ENCODE results near the gene EFNA1.

Gene EFNA1

DNA sequence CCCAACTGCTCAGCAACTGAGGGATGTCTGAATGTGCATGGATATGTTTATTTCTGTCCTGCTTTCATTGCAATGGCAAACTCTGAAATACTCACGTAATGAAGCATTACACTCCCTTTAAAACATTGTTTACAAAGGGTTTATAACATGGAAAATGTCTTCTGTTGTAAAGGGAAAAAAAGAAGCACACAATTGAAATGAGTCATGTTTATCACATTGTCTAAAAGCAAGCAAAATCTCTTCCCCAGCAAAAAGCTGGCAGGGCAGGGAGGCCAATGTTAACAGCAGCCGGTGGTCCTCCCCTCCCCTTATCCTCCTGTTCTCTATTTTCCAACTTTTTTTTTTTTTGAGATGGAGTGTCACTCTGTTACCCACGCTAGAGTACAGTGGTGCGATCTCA lies 3.9 kb upstream of the EFNA1 start:
- in situ Hi-C loops (cut with MboI; ENCODE audit: low sequenced_read_pairs): no loop called here

DNA sequence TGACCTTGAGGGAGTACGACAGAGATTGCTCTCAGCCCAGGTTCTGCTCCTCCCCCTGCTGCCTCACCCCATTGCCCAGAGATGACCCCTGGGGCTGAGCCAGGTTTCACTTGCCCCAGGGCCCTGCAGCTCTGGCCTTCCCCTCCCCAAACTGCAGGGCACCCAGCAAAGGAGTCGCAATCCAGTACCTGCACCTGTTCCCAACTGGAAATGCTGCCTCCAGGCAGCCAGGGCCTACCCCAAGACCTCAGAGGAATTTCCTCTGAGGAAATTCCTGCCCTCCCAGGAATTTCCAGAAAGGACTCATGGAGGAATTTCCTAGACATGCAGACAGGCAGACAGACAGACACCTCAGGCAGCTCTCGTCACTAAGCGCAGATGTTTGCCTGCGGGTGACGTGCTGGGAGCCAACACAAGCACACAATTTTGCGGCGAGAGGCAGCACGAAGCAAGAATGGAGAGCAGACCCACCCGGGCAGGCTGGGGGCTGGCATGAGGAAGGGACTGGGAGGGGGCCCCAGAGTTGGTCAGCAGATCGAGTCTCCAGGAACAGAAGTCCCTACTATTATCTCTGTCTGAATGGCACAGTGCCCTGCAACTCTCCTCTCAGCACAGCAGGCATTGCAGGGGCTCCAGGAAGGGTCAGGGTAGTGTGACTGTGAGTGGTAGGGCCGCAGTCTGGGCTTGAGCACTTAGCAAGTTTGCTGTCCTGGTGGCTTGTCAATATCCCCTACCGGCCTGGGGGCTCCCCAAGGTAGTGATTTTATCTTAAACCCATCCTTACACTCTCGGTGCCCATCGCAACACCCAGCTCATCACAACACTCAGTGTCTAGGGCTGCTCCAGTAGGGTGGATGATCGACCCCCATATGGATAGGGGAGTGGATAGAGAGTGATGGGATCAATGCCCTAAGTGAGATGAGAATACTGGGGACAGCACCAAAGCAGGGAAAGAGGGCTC lies 2.9 kb upstream of the EFNA1 start:
- in situ Hi-C loops (cut with MboI; ENCODE audit: low sequenced_read_pairs): no loop called here

DNA sequence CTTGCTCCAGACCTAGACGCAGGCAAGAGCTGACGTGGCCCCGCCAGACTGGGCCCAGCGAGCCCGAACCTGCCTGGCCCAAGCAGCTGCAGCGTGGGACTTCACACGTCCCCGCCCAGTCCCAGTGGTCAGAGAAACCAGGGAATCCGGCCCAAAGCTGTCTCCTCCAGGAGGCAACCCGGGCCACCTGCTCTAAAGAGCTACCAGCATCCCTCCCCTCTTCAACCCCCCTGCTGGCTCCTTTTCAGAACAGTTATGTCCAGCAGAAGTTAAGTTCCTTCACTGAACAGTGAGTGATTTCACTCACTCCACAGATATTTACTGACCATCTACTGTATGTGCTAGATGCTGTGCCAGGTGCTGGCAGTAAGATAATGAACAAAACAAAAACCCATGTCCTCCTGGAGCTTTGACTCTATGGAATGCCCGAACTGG lies 2.1 kb upstream of the EFNA1 start:
- in situ Hi-C loops (cut with MboI; ENCODE audit: low sequenced_read_pairs): no loop called here

GRCh38 chr1:155125946-155126555 lies 1.6 kb upstream of the EFNA1 start:
- in situ Hi-C loops (cut with MboI; ENCODE audit: low sequenced_read_pairs): no loop called here

DNA sequence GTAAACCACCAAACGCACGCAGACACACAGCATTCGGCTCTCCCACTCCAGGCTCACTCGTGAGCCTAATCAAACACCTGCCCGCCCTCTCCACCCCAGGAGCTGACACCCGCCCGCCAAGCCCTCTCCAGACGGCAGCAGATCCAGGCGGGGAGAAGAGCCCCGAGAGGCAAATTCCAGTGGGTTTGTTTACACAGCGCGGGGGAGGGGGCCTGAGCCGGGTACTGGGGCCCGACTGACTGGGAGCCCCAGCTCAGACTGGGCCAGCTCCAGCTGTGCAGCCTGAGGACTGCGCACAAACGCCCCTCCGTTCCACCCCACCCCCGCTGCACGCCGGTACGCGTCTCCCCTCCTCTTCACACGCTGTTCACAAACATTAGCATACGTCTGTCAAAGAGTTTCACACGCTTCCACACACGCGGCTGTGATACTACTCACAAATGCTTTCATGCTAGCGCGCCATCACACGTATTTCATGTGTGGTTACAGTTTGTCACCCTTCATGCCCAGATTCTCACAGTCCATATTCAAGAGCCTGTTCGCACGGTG lies 1.0 kb upstream of the EFNA1 start:
- in situ Hi-C loops (cut with MboI; ENCODE audit: low sequenced_read_pairs): no loop called here

DNA sequence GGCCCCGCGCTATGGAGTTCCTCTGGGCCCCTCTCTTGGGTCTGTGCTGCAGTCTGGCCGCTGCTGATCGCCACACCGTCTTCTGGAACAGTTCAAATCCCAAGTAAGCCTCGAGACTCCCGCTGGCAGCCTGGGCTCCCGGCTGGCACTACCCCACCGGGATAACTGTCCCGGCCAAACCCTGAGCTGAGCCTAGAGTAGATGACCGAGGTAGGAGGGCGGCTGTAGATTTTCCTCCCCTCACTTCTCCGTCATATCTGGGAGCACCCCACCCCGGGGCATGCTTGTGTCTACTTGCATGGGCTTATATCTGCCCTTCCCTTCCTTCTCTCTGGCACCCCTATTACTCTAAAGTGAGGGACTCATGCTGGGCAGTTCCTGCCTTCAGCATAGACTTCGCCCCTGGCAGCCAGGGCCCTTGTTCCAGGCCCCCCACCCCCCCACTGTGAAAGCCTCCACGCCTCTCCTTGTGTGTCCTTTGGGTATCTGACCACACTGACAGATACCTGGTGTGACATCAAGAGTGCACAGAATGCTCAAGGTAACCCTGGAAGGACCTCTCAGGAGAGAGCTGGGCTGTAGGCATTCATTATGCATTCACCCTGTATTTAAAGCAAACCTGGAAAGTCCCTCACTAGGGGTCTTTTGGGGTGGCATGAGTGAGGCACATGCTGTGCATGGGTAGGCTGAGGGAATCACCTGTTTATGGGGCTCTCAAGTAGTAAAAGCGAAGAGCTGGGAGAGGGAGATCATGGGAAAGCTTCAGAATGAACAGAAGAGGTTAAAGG lies 485 bp downstream of the EFNA1 start:
- in situ Hi-C loops (cut with MboI; ENCODE audit: low sequenced_read_pairs): no loop called here

DNA sequence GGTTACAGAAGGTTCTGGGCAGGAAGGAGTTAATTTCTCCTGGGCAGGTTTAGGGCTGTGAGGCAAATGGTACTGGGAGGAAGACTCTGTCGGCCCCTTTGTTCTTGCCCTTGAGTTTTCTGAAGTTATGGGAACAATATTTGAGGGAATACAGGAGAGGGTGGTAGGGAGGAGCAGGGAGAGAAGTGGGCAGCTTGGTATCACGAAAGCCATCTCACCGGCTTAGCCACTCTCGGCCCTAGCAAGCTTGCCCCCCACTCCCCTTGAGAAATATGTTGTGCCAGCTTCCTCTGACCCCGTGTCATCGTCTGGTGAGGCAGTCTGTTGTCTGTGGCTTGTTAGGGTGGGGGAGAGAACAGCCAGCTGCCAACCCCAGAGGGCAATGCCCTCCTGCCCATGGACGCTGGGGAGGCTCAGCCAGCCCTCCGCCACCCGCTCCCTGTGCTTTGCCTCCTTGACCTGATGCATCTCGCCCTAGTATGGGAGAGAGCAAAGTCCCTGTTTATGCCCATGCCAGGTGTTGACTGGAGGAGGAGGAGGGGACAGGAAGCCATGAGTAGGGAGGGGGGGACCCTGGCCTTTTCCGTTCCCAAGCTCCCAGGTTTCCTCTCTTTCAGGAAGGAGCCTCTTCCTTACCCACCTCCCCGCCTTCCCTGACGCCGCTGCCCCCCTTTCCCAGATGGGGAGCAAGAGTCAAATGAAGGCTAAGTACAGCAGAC lies 1.2 kb downstream of the EFNA1 start:
- in situ Hi-C loops (cut with MboI; ENCODE audit: low sequenced_read_pairs): no loop called here

- in situ Hi-C loops (cut with MboI; ENCODE audit: low sequenced_read_pairs): no loop called here
Observed at GRCh38 chr1:155130272-155131006, 2.8 kb downstream of the EFNA1 start.

- in situ Hi-C loops (cut with MboI; ENCODE audit: low sequenced_read_pairs): no loop called here
Observed at GRCh38 chr1:155131285-155131684, 3.6 kb downstream of the EFNA1 start.

GRCh38 chr1:155131856-155132255 lies 4.2 kb downstream of the EFNA1 start:
- in situ Hi-C loops (cut with MboI; ENCODE audit: low sequenced_read_pairs): no loop called here

GRCh38 chr1:155133799-155134281 lies 6.2 kb downstream of the EFNA1 start:
- in situ Hi-C loops (cut with MboI; ENCODE audit: low sequenced_read_pairs): no loop called here

DNA sequence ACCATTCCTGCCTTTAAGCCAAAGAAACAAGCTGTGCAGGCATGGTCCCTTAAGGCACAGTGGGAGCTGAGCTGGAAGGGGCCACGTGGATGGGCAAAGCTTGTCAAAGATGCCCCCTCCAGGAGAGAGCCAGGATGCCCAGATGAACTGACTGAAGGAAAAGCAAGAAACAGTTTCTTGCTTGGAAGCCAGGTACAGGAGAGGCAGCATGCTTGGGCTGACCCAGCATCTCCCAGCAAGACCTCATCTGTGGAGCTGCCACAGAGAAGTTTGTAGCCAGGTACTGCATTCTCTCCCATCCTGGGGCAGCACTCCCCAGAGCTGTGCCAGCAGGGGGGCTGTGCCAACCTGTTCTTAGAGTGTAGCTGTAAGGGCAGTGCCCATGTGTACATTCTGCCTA lies 6.6 kb downstream of the EFNA1 start:
- in situ Hi-C loops (cut with MboI; ENCODE audit: low sequenced_read_pairs): no loop called here

GRCh38 chr1:155134880-155135414 lies 7.3 kb downstream of the EFNA1 start:
- in situ Hi-C loops (cut with MboI; ENCODE audit: low sequenced_read_pairs): no loop called here

DNA sequence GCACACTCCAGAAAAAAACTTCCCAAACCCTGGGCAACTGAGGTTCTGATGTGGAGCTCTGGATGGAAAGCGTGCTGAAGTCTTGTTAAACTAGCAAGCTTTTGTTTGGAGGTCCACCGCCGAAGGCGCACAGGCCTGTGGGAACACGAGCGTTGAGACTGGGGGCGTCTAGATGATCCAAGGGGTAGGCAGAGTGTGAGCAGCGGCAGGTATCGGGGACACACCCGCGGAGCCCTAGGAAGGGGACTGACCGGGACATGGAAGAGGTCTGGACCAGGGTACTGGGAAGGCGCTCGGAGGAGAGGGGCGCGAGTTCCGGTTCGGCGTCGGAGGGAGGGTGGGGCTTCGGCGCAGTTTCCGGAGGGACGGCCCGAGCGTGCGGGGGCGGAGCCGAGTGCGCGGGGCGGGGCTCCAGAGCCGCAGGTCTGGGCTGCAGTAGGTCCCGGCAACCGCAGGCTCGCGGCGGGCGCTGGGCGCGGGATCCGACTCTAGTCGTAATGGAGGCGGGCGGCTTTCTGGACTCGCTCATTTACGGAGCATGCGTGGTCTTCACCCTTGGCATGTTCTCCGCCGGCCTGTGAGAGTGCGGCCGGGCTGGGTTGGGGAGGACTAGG lies 7.8 kb downstream of the EFNA1 start, which contains the start of gene SLC50A1:
Gene SLC50A1 (plus strand): TSS at position 438 of the 614 bp plus-strand sequence. CDS start 60 bp downstream, at position 498.
- in situ Hi-C loops (cut with MboI; ENCODE audit: low sequenced_read_pairs): no loop called here

GRCh38 chr1:155136748-155137147 lies 9.1 kb downstream of the EFNA1 start:
- in situ Hi-C loops (cut with MboI; ENCODE audit: low sequenced_read_pairs): no loop called here

DNA sequence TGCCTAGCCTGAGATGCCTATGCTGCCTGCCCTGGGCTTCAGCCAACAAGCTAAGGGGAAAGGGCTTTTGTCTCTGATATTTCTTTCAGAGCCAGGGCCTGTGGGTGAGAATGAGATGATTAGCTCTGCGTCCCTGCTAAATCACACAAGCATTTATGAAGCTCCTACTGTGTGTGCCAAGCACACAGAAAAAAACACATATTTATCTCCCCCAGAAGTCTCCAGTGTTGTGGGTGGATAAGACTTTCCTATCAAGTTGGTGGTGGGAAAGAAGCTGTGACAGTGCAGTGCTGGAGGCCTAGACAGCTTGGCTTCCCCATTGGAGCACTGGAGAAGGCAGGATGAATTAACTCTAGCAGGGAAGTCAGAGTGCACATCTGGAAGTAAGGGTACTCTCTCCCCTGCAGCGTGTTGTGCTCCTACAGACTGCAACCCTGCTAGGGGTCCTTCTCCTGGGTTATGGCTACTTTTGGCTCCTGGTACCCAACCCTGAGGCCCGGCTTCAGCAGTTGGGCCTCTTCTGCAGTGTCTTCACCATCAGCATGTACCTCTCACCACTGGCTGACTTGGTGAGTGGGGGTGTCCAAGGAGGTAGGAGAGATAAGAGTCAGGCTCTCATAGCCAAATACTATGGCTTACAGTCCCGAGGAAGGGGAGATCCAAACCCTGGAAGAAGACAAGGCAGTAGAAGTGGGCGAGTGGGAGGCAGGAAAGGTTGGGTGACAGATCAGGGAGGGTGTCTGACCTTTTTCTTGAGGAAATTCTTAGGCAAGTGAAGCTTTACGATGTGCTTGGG lies 9.7 kb downstream of the EFNA1 start:
- in situ Hi-C loops (cut with MboI; ENCODE audit: low sequenced_read_pairs): no loop called here

DNA sequence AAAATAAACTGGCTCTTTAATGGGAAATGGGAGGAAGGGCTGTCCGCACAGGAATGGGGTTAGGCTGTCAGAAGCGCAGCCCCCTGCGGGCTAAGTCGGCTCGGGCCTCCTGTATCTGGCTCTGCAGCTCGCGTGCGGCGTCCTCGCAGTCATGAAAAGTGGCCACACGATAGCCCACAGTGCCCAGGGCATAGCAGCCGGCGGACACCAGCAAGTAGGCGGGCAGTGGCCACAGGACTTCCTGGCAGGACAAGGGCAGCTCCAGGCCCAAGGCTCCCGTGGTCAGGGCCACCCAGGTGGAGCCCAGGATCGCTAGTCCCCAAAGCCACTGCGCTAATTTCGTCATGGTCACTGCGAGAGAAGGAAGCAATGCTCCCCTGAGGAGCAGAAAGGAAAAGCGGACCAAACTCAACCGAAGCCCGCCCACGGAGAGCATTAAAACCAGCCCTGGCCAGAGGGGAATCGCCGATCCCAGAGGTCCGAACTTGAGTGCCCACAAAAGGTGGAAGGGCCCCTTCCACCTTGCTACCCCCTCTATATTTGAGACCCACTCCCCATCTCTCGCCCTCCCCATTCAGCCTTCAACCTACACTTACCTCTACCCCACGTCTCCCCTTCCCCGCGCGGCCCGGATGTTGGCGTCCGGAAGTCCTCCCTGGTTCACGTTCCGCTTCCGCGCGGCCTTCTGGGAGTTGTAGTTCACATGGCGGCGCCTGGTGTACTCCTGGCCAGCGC lies 12.4 kb downstream of the EFNA1 start, which contains the start of gene DPM3:
Gene DPM3 (minus strand): TSS at position 637 of the 735 bp plus-strand sequence. CDS start 291 bp downstream, at position 346.
- in situ Hi-C loops (cut with MboI; ENCODE audit: low sequenced_read_pairs): no loop called here

Data from HL-60/S4 treated with phorbol 12-myristate 13-acetate at 8.2 ng/mL for 4 days and 3 days (cell line).